A375 (cell line): ENCODE measurements around the gene DLG1. TPM values are rescaled to one million over a fixed set of nuclear protein-coding genes. Genes with fewer than 3 reads are reported as not detected.

ENCODE experiments used
- small RNA-seq: library from RNA; depleted of rRNA; stranded (forward); fragments of <200 nt; gene quantifications from one replicate; pipeline ENCODE3, GENCODE V24; 2014
- total RNA-seq: library from RNA; depleted of rRNA; stranded (reverse); fragments of >200 nt; shearing (Covaris generic); gene quantifications from 2 replicates; pipeline ENCODE4 v1.2.3, GENCODE V29; 2014; rRNA removed

The DLG1 gene
- 43.8 and 44.5 TPM in 2 replicates for total RNA-seq

GRCh38 chr3:197298341-197298944 lies at the start of gene DLG1:
TSS of gene DLG1 (minus strand) at chr3:197298612. CDS start at chr3:197297204, 1,408 bp downstream.

GRCh38 chr3:197029511-197030167 lies 268.8 kb downstream of the DLG1 start, which contains the start of gene MELTF:
TSS of gene MELTF (minus strand) at chr3:197029817. CDS start at chr3:197029702, 115 bp downstream.

Small RNA genes lying within 50 kb of the gene (small RNA-seq; reads per million reads assigned to genes)
- gene MIR4797 = not detected
